Pancreas (tissue), 10 donors: ENCODE measurements around the gene DPF3. TPM values are rescaled to one million over a fixed set of nuclear protein-coding genes. Genes with fewer than 3 reads are reported as not detected.
A peak's percentile ranks its signal among the peaks of the same experiment; 100 is the strongest.

Experiments used
- ATAC-seq, 4 donors: fragments of 200-7000 bp; cut with Tn5 transposase; one replicate each; pipeline versions ENCODE4 v1.8.0 to v1.9.1; 2020; ENCODE audit warnings: mild to moderate bottlenecking in 4 of 4, moderate library complexity in 4 of 4
- DNase-seq, 6 donors: peaks; one replicate each; pipeline ENCODE4 v3.0.0-alpha.2; 2020
- FAIRE-seq: peaks from 2 replicates; lab custom pipeline; 2012; peaks lifted over from hg19 to GRCh38; lab: Jason Lieb, UNC
- H3K27ac ChIP-seq, 4 donors: fragments of 200-600 bp; sonication (generic); 1 replicate in 3 of 4; 2 replicates in 1 of 4; pipeline versions ENCODE4 v1.5.0 to v1.8.0; 2020
- H3K27me3 ChIP-seq, 4 donors: fragments of 200-600 bp; one replicate each; pipeline ENCODE4 v1.8.0; 2021
- H3K36me3 ChIP-seq, 3 donors: fragments of 200-600 bp; sonication (generic) in 1 of 3; one replicate each; pipeline versions ENCODE4 v1.5.0 to v1.8.0; 2020 to 2021
- H3K4me1 ChIP-seq, 3 donors: fragments of 200-600 bp; one replicate each; pipeline ENCODE4 v1.8.0; 2021
- H3K4me3 ChIP-seq, 4 donors: fragments of 200-600 bp; sonication (generic) in 2 of 4; one replicate each; pipeline versions ENCODE4 v1.5.0 to v1.8.0; 2020 to 2021
- H3K9me3 ChIP-seq, 4 donors: fragments of 200-600 bp; one replicate each; pipeline ENCODE4 v1.8.0; 2021
- CTCF ChIP-seq, 4 donors: fragments of 200-600 bp; sonication (generic) in 3 of 4; IDR thresholded peaks; one replicate each; pipeline versions ENCODE4 v1.5.0 to v1.8.0; 2021; ENCODE audit warnings: antibody characterized with exemption in 4 of 4
- WGBS, 2 donors: extraction: QIAGEN DNeasy Blood & Tissue Kit; methylation state at CpG; one replicate each; pipeline ENCODE4 v1.1.7; 2013; 5-methylcytosine and 5-hydroxymethylcytosine counted together
- intact Hi-C, 3 donors: fragments of 100-400 bp; cut with DNase I; formaldehyde crosslinking; loops; one replicate each; pipeline versions ENCODE4 v1.11.1 to v1.14.2; 2022
- polyA plus RNA-seq, 2 donors: library from polyadenylated mRNA; stranded (reverse); fragments of 200-250 nt; gene quantifications; one replicate each; pipeline ENCODE4 v1.2.3, GENCODE V29; 2013
- total RNA-seq, 6 donors: library from RNA; stranded (reverse); fragmentation: NEBNext Ultra II Directional in 4 of 6; extraction: Animal tissue kit (Norgen Biotek cat#: 25700) in 4 of 6; gene quantifications; one replicate each; pipeline versions ENCODE4 v1.2.1 to v1.2.4, GENCODE V29; 2021 to 2023
- donor health status: healthy with polysubstance abuse.
- donor health status: DM: no; HTN: no; CAD: no; lungs with moderate emphysema.
- donor health status: DM: no; HTN: no; CAD: no.
- donor health status: control.
- donor health status: control.
- donor health status: Bipolar disorder and iron deficiency.
- donor health status: DM: yes; HTN: yes; CAD: no.
- donor health status: DM: no; HTN: no; CAD: no.
- donor health status: DM: no; HTN: no; CAD: no.
- donor health status: DM: yes; HTN: yes; CAD: no.

Gene DPF3
- total and polyA plus RNA-seq, 8 donors = 0.14 to 1.3 (median 0.86) TPM

GRCh38 chr14:72709916-72710611 lies 183.8 kb downstream of the DPF3 start:
- FAIRE-seq (no peak), ATAC-seq (no peak), DNase-seq (no peak)
- Histone ChIP-seq H3K4me3 (no peak overlapping the region), H3K9me3 (no peaks in the 10 kb centered on the region), H3K36me3 (no peaks in the 10 kb centered on the region), H3K4me1 (no peaks in the 10 kb centered on the region), H3K27ac (no peak overlapping the region), H3K27me3 (no peaks in the 10 kb centered on the region)
- no peak for TF ChIP-seq CTCF (IDR thresholded peaks at IDR 0.05)
- intact Hi-C loops = no loop called here
- WGBS, 2 donors = 87 to 90% methylated on average over 7 of the region's 7 CpGs

GRCh38 chr14:72708708-72709475 lies 185.0 kb downstream of the DPF3 start:
- no peaks in the 10 kb centered on the region for H3K4me1 ChIP-seq
- WGBS, 2 donors = 73% methylated on average over 13 of the region's 13 CpGs
- ATAC-seq (peak in 3 of 4 donors; percentile 38 to 72 (median 58)), FAIRE-seq (no peak), DNase-seq (peak in 1 of 6 donors; percentile 23)
- H3K4me3 ChIP-seq = no peak overlapping the region
- intact Hi-C loops = no loop called here
- no peak overlapping the region for H3K27ac ChIP-seq
- no peaks in the 10 kb centered on the region for H3K27me3 ChIP-seq
- no peak for TF ChIP-seq CTCF (IDR thresholded peaks at IDR 0.05)
- H3K9me3 ChIP-seq = no peaks in the 10 kb centered on the region
- no peaks in the 10 kb centered on the region for H3K36me3 ChIP-seq

- intact Hi-C loops = no loop called here
- TF ChIP-seq CTCF (IDR thresholded peaks at IDR 0.05) = no peak
- WGBS, 2 donors = 69 to 78% methylated on average over 12 of the region's 12 CpGs
- Histone ChIP-seq H3K27ac (no peak overlapping the region), H3K9me3 (no peaks in the 10 kb centered on the region), H3K27me3 (no peaks in the 10 kb centered on the region), H3K4me3 (no peak overlapping the region), H3K36me3 (no peaks in the 10 kb centered on the region), H3K4me1 (no peaks in the 10 kb centered on the region)
- DNase-seq (no peak), ATAC-seq (no peak), FAIRE-seq (no peak)
Measured at GRCh38 chr14:72708222-72708621, 185.7 kb downstream of the DPF3 start.

- no peaks in the 10 kb centered on the region for H3K36me3 ChIP-seq
- 90 to 92% methylated on average over 2 of the region's 2 CpGs for WGBS, 2 donors
- no peak for DNase-seq
- no peak for TF ChIP-seq CTCF (IDR thresholded peaks at IDR 0.05)
- no peak for ATAC-seq
- no peaks in the 10 kb centered on the region for H3K27me3 ChIP-seq
- H3K4me1 ChIP-seq = no peaks in the 10 kb centered on the region
- no peak for FAIRE-seq
- no peaks in the 10 kb centered on the region for H3K9me3 ChIP-seq
- H3K4me3 ChIP-seq = no peak overlapping the region
- no peak overlapping the region for H3K27ac ChIP-seq
- intact Hi-C loops = no loop called here
Measured at GRCh38 chr14:72706485-72706884, 187.4 kb downstream of the DPF3 start.

- Histone ChIP-seq H3K27me3 (no peaks in the 10 kb centered on the region), H3K9me3 (no peaks in the 10 kb centered on the region), H3K4me1 (no peaks in the 10 kb centered on the region), H3K27ac (no peak overlapping the region), H3K4me3 (no peak overlapping the region), H3K36me3 (no peaks in the 10 kb centered on the region)
- no peak for DNase-seq
- intact Hi-C loops = no loop called here
- no peak for ATAC-seq
- no peak for TF ChIP-seq CTCF (IDR thresholded peaks at IDR 0.05)
- WGBS, 2 donors = 73 to 84% methylated on average over 3 of the region's 3 CpGs
- no peak for FAIRE-seq
Measured at GRCh38 chr14:72704502-72704901, 189.4 kb downstream of the DPF3 start.
